HEK293T (cell line): ENCODE results near the gene SPTLC2.

Source experiments
- BHLHE40 ChIP-seq: fragments of 450-650 bp; IDR thresholded peaks from 2 replicates; pipeline ENCODE4 v1.6.1; 2016; ENCODE audit warnings: mild to moderate bottlenecking, moderate library complexity, borderline replicate concordance
- FOXK2 ChIP-seq: fragments of 450-650 bp; IDR thresholded peaks from 2 replicates; pipeline ENCODE4 v1.6.1; 2016; ENCODE audit warnings: mild to moderate bottlenecking
- HDGF ChIP-seq: fragments of 450-650 bp; IDR thresholded peaks from 2 replicates; pipeline ENCODE4 v1.6.1; 2017; ENCODE audit warnings: antibody characterized with exemption, borderline replicate concordance
- NFRKB ChIP-seq: fragments of 450-650 bp; IDR thresholded peaks from 2 replicates; pipeline ENCODE4 v1.6.1; 2016; ENCODE audit warnings: mild to moderate bottlenecking, moderate library complexity
- SUZ12 ChIP-seq: fragments of 450-650 bp; IDR thresholded peaks from 2 replicates; pipeline ENCODE4 v1.6.1; 2016; ENCODE audit warnings: mild to moderate bottlenecking
- TARDBP ChIP-seq: fragments of 450-650 bp; IDR thresholded peaks from 2 replicates; pipeline ENCODE4 v1.6.1; 2016
- ZNF384 ChIP-seq: fragments of 450-650 bp; IDR thresholded peaks from 2 replicates; pipeline ENCODE4 v1.6.1; 2016
- TF ChIP-seq, protein P1 (sequence below): fragments of 450-650 bp; IDR thresholded peaks from 2 replicates; pipeline ENCODE4 v1.6.1; 2016

DNA sequence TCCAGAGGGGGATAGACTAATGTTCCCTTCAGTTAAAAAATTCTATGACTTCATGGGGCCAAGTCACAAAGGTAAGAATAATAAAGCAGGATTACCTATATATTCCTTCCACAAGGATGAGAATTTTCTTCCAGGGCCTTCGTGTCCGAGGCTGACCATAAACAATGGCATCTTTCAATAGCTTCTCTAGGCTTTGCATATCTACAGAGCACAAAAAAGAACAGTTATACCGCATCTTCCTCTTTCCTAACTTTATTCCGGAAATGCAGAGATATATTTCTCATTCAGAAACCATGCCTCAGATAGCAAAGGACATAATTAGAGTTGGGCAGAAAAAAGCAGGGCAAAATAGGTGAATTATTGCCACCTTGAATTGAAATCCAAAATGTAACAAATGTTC is 59.5 kb downstream of the SPTLC2 start:
- TF ChIP-seq NFRKB (no peak), ZNF384 (no peak), BHLHE40 (no peak), FOXK2 (no peak), TARDBP (no peak), HDGF (no peak), SUZ12 (no peak)
- TF ChIP-seq, protein P1, sequence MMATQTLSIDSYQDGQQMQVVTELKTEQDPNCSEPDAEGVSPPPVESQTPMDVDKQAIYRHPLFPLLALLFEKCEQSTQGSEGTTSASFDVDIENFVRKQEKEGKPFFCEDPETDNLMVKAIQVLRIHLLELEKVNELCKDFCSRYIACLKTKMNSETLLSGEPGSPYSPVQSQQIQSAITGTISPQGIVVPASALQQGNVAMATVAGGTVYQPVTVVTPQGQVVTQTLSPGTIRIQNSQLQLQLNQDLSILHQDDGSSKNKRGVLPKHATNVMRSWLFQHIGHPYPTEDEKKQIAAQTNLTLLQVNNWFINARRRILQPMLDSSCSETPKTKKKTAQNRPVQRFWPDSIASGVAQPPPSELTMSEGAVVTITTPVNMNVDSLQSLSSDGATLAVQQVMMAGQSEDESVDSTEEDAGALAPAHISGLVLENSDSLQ, result no peak
